Neutrophil (primary cell): ENCODE results near the gene CELA2A.

Experiments
- H3K27ac ChIP-seq: fragments of 200-600 bp; sonication (generic); 2 replicates; pipeline ENCODE4 v1.5.1; 2016; ENCODE audit warnings: mild to moderate bottlenecking, moderate library complexity
- H3K27me3 ChIP-seq: fragments of 200-600 bp; sonication (generic); 2 replicates; pipeline ENCODE4 v1.6.0; 2016; ENCODE audit warnings: mild to moderate bottlenecking
- H3K36me3 ChIP-seq: fragments of 200-600 bp; sonication (generic); 2 replicates; pipeline ENCODE4 v1.5.1; 2017
- H3K4me1 ChIP-seq, 2 experiments: fragments of 200-600 bp in 1 of 2; sonication (generic) in 1 of 2; 1 replicate in 1 of 2; 2 replicates in 1 of 2; pipeline versions ENCODE4 v1.5.1 to v1.6.1; 2013 to 2016; ENCODE audit warnings: low read depth in 1 of 2, low read length in 1 of 2, mild to moderate bottlenecking in 1 of 2, moderate library complexity in 1 of 2; ENCODE audit not compliant: control insufficient read depth in 1 of 2, insufficient read depth in 1 of 2
- H3K4me3 ChIP-seq, 2 experiments: fragments of 200-600 bp in 1 of 2; sonication (generic) in 1 of 2; 1 replicate in 1 of 2; 2 replicates in 1 of 2; pipeline ENCODE4 v1.5.1; 2013 to 2016; ENCODE audit warnings: low read depth in 1 of 2, low read length in 1 of 2, mild to moderate bottlenecking in 1 of 2, moderate library complexity in 1 of 2
- H3K9me3 ChIP-seq: fragments of 200-600 bp; sonication (generic); 2 replicates; pipeline ENCODE4 v1.5.1; 2016
- TF ChIP-seq, protein P1 (sequence below): fragments of 200-600 bp; sonication (generic); IDR thresholded peaks from 2 replicates; pipeline ENCODE4 v1.5.1; 2016; ENCODE audit warnings: antibody characterized with exemption

The CELA2A gene

DNA sequence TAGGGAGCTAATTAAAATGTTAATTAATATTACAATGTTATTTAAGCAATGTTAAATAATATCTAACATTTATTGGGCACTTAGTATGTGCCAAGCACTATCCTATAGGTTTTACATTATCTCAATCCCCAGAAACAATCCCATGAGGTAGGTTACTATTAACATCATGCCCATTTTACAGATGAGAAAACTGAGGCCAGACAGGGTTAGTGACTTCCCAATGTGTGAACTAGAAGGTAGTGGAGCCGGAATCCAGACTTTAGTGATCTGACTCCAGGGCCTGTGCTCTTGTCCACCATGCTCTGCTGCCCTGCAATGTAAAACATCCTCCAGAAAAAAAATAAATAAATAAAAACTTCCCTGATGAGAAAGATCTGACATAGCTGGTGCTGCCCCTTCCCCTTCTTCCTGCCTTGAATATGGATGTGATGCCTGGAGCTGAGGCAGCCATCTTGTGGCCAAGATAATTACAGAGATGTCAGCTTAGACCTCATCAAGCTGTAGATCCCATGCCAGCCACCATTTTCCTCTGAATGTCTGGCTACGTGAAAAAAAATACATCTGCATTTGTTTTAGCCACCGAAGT, 7.6 kb upstream of the CELA2A start:
- TF ChIP-seq, protein P1, sequence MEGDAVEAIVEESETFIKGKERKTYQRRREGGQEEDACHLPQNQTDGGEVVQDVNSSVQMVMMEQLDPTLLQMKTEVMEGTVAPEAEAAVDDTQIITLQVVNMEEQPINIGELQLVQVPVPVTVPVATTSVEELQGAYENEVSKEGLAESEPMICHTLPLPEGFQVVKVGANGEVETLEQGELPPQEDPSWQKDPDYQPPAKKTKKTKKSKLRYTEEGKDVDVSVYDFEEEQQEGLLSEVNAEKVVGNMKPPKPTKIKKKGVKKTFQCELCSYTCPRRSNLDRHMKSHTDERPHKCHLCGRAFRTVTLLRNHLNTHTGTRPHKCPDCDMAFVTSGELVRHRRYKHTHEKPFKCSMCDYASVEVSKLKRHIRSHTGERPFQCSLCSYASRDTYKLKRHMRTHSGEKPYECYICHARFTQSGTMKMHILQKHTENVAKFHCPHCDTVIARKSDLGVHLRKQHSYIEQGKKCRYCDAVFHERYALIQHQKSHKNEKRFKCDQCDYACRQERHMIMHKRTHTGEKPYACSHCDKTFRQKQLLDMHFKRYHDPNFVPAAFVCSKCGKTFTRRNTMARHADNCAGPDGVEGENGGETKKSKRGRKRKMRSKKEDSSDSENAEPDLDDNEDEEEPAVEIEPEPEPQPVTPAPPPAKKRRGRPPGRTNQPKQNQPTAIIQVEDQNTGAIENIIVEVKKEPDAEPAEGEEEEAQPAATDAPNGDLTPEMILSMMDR: no peak
- H3K4me3 ChIP-seq: no peak overlapping the region
- no peaks in the 10 kb centered on the region for H3K9me3 ChIP-seq
- no peaks in the 10 kb centered on the region for H3K4me1 ChIP-seq
- no peak overlapping the region for H3K27ac ChIP-seq
- H3K36me3 ChIP-seq: no peaks in the 10 kb centered on the region
- H3K27me3 ChIP-seq: peaks cover 35% of the 10 kb centered on the region

DNA sequence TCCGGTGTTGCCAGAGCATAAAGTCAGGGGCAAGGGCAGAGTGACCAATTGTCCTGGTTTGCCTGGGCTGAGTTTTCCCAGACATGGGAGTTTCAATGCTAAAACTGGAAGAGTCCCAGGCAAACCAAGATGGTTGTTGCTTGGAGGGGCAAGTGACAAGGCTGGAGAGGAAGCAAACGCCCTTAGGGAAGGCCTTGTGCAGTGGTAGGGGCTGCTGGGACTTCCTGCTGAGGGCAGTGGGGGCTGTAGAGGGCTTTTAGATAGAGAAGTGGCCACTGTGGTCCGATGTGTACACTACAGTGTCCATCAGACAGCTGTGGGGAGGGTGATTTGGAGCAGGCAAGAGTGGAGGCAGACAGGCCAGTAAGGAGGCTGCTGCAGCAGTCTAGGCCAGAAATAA, 7.0 kb upstream of the CELA2A start:
- Histone ChIP-seq H3K27ac (no peak overlapping the region), H3K4me1 (no peaks in the 10 kb centered on the region), H3K9me3 (no peaks in the 10 kb centered on the region), H3K4me3 (no peak overlapping the region), H3K36me3 (no peaks in the 10 kb centered on the region), H3K27me3 (peaks cover 32% of the 10 kb centered on the region)
- TF ChIP-seq, protein P1: no peak

DNA sequence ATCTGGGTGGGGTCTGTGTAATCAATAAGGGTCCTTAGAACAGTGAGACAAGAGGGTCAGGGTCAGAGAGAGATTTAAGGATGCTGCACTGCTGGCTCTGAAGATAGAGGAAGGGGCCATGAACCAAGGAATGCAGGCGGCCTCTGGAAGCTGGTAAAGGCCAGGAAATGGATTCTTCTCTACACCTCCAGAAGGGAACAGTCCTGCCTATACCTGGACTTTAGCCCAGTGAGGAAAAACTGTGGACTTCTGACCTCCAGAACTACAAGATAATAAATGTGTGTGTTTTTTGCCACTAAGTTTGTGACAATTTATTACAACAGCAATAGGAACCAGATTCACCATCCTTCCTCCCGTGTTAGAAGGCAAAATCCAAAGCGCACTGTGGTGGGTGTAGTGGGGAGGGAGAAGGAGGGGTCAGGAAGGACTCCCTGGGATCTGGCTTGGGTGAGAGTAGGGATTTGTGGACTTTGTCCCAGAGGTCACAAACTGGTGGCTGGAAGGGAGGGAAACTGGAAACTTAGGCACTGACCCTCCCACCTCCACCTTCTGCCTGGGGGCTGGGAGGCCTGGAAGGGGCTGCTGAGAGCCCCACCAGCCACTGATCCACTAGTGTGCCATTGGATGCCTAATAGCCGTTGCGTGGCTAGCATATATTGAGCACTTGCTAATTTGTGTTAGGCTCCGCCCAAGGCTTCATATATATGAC, 5.4 kb upstream of the CELA2A start:
- H3K9me3 ChIP-seq: no peaks in the 10 kb centered on the region
- H3K27ac ChIP-seq: no peak overlapping the region
- peaks cover 16% of the 10 kb centered on the region for H3K27me3 ChIP-seq
- peaks cover 5 to 7% of the 10 kb centered on the region in 2 experiments for H3K4me1 ChIP-seq
- TF ChIP-seq, protein P1: no peak
- H3K4me3 ChIP-seq: no peak overlapping the region
- H3K36me3 ChIP-seq: no peaks in the 10 kb centered on the region

DNA sequence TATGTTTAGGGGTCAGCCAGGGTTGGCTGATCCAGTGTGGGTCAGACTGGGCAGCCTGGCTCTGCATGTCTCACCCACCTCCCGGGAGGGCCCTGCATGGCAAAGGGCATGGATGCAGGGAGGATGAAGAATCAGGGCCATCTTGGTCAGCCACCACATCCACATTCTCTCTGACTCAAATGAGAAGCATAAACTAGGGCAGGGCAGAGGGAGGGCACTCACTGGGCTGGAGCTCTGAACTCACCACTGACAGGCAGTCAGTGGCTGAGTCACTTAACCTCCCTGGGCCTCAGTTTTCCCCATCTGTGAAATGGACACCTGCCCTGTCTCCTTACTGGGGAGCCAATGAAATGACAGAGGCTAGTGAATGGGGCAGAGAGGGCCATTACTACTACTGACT, 4.3 kb upstream of the CELA2A start:
- Histone ChIP-seq H3K27me3 (peaks cover 5% of the 10 kb centered on the region), H3K36me3 (no peaks in the 10 kb centered on the region), H3K9me3 (no peaks in the 10 kb centered on the region), H3K27ac (no peak overlapping the region), H3K4me1 (peaks cover 5 to 7% of the 10 kb centered on the region in 2 experiments), H3K4me3 (no peak overlapping the region)
- TF ChIP-seq, protein P1: no peak

DNA sequence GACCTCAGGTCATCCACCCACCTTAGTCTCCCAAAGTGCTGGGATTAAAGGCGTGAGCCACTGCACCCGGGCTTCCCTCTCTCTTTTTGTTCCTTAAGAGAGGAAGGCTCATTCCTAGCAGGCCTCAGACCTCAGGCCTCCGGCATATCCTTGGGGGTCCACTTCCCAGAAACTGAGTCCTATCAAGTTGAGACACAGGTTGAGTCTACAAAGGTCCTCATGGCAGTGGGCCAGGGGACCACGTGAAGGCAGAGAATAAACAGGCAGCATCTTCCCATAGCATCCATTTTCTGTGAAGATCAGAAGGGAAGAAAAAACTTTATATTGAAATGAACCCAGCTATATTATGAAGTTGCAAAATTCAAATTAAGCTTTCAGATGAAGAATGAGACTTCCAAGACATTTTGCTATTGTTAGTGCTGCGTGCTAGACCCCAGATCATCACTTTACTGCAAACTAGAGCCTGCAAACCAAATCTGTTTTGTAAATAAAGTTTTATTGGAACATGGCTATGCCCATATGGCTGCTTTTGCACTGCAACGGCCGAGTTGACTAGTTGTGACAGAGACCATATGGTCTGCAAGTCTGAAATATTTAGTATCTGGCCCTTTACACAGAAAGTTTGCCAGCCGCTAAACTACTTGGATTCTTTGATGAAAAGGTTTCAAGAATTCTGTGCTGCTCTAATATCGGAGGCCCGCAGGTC, 3.5 kb upstream of the CELA2A start:
- no peaks in the 10 kb centered on the region for H3K9me3 ChIP-seq
- H3K27me3 ChIP-seq: no peaks in the 10 kb centered on the region
- no peak overlapping the region for H3K4me3 ChIP-seq
- H3K27ac ChIP-seq: no peak overlapping the region
- H3K36me3 ChIP-seq: no peaks in the 10 kb centered on the region
- H3K4me1 ChIP-seq: peaks cover 5 to 7% of the 10 kb centered on the region in 2 experiments
- TF ChIP-seq, protein P1: no peak
